HG03520 (cell line): ENCODE measurements around the gene CDH23.

Experiments used
- ATAC-seq: cut with Tn5 transposase; IDR thresholded peaks from one replicate; pipeline ENCODE4 v1.9.1; 2021; ENCODE audit warnings: mild to moderate bottlenecking, moderate library complexity; ENCODE audit not compliant: unreplicated experiment

The CDH23 gene

DNA sequence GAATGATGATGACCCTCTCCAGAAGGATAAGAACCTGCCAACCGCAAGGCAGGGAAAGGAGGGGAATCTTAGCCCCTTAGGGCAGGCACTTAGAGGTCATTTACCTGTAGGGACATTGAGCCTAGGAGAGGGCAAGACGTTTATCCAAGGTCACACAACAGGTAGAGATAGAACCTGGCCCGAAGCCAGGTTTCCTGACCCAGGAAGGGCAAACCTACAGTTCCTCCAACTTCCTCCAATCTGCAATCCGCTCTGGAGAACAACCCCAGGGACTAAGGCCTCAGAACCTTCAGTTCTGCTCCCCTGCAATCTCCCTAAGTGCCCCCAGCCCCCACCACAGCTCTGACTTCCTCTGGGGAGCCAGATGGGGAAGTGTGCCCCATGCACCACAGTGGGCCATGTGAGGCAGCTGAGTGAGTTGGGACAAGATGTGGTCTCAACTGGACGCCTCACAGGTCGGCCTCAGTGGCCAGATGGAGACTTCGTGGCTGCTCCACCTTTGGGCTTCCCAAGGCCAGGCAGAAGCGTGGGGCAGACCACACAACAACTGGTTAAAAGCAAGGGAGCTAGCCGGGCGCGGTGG, 455.7 kb downstream of the CDH23 start:
- ATAC-seq: no peak

DNA sequence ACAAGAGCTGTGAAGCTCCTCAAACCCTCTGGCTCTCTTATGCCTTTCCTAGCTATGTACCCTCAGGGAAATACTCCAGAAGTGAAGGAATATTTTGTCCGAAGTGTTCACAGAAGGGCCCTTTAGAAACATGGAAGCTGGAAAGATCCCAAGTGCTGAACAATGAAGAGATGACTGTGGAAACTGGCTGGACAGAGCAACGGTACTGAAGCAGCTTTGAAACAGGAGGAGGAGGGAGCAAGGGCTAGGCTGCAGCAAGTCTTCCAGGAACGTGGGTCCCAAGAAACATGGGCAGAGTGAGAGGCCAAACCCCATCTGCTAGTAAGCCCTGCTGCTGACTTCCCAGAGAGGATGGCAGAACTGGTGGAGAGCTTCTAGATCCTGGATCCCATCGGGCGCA, 457.3 kb downstream of the CDH23 start:
- no peak for ATAC-seq

DNA sequence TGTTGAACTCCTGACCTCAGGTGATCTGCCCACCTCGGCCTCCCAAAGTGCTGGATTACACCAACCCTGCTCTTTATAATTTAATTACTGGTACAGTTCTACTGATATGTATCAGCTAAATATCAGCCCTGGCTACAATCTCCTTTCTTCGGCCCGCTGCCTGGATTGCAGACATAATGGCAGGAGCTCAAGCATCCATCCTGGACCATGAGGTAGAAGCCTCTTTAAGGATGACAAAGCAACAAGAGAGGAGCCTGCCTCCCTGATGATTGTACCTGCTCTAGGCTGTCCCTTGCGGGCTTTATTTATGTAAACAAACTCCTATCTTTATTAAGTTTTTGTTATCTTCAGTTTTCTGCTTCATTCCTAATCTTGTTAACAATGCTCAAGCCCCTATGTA, 459.9 kb downstream of the CDH23 start:
- ATAC-seq: no peak

DNA sequence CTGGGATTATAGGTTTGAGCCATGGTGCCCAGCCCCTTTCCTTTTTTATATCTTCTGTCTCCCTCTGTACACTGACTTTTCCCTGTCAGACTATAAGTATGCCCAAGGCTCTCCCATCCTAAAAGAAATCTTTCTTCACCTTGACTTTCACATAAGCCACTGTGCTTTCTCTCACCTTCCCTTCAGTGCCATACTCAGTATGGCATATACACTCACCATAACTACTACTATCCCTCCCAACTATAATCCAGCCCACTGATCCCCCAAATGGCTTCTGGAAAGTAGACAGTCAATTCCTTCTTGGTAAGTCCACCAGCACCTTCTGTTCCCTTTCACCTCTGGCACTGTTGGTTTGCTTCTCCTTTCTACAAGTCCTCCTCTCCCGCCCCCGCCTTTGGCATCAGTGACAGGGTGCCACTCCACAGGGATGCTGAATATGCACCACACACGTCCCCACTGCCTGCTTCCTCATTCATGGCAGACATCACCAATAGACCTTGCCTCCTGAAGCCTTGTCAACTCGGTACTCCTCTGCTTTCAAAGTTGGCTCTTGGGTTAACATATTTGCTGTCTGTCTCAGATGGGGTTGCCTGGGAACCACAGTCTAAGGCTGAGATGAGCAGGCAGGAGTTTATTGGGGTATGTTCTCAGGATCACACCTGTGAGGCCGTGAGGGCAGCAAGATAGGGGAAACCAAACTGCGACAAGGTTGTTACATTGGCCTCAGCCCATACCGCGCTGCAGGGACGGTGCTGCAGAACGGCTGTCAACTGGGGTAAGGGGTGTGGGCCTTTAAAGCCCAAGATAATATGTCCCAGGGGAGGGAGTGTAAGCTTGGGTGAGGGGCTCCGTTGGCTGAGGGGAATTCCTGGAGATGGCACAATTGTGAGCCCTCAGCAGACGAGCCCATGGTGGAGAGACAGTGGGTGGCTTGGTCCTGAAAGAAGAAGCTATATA, 461.5 kb downstream of the CDH23 start:
- no peak for ATAC-seq

DNA sequence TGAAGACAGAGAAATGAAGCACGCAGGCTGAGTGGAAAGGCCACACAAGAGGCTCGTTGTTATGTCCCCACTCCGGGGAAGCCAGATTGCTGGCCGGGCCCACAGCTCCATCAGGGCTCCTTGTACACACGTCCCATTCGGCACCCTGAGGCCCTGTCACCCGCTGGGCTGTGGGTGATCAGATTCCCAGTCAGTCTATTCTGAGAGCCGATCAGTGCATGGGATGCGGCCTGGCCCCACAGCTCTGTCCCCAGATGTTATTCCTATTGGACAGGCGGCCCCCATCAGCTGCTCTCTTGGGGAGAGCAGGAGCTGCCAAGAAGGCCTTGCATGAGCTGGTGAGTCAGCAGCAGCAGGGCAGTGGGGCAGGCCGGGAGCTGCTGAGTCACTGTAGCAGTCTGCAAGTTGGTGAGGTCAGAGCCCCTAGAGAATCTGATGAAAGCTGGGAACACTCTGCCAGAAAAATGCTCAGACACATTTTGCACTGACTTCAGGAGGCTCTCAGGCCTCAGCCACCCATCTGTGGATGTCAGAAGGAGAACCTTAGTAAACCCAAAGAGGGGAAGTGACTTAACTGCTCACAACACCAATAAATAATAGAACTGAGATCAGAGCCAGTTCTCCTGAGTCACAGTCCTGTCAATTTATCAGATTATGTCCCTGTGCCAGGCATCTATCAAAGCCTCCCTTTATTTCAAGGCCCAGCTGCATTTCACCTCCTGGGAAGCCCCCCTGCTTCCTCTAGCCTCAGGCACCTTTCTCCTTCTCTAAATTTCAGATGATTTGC, 463.7 kb downstream of the CDH23 start:
- ATAC-seq: no peak

DNA sequence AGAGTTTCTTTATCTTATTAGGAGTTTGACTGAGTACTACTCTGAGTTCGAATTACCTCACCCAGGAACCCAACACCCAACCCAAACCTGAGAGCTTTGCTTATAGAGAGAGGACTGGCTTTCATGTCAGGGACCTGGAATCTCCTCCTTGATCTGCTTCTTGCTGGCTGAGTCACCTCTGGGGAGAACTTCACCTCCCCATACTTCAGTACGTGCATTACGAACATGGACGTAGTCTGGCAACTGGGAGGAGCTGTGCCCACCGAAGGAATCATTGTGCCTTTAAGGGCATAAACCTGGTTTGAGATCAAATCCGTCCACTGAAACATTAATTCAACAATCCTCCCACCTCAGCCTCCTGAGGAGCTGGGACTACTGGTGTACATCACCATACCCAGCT, 466.5 kb downstream of the CDH23 start:
- no peak for ATAC-seq

DNA sequence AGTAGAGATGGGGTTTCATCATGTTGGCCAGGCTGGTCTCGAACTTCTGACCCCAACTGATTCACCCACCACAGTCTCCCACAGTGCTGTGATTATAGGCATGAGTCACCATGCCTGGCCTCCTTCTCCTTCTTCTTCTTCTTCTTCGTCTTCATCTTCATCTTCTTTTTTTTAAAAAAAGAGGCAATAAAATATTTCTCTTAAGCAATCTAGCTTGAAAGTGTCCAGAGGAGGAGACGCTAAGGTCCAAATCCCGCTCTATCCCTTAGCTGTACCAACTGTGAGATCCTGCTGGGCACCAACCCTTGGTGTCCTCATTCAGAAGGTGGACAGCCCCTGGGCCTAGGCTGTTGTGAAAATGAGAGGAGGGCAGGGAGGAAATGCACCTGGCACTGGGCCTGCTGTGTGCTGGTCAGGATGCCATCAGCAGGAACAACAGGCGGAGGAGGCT, 468.2 kb downstream of the CDH23 start:
- ATAC-seq: no peak
